Ishikawa (cell line): ENCODE results near the gene TKT.
A peak's percentile ranks its signal among the peaks of the same experiment; 100 is the strongest.

Experiments used
- CEBPB ChIP-seq: IDR thresholded peaks from 2 replicates; pipeline ENCODE4 v1.6.1; 2012
- CREB1 ChIP-seq: IDR thresholded peaks from 2 replicates; pipeline ENCODE4 v1.6.1; 2012; ENCODE audit warnings: low read depth
- EGR1 ChIP-seq: IDR thresholded peaks from 2 replicates; pipeline ENCODE4 v1.6.1; 2012
- EP300 ChIP-seq: IDR thresholded peaks from 2 replicates; pipeline ENCODE4 v1.6.1; 2012; ENCODE audit warnings: borderline replicate concordance
- FOXM1 ChIP-seq: IDR thresholded peaks from 2 replicates; pipeline ENCODE4 v1.6.1; 2012; ENCODE audit warnings: low read depth, borderline replicate concordance
- MAX ChIP-seq: IDR thresholded peaks from 2 replicates; pipeline ENCODE4 v1.6.1; 2012
- NFIC ChIP-seq: IDR thresholded peaks from 2 replicates; pipeline ENCODE4 v1.6.1; 2012
- RAD21 ChIP-seq: IDR thresholded peaks from 2 replicates; pipeline ENCODE4 v1.6.1; 2012; ENCODE audit warnings: low read depth
- REST ChIP-seq: IDR thresholded peaks from 2 replicates; pipeline ENCODE4 v1.6.1; 2012; ENCODE audit warnings: low read depth, mild to moderate bottlenecking
- TAF1 ChIP-seq: IDR thresholded peaks from 2 replicates; pipeline ENCODE4 v1.6.1; 2012; ENCODE audit warnings: low read depth, mild to moderate bottlenecking
- TCF12 ChIP-seq: IDR thresholded peaks from 2 replicates; pipeline ENCODE4 v1.6.1; 2012; ENCODE audit warnings: low read depth
- TEAD4 ChIP-seq: IDR thresholded peaks from 2 replicates; pipeline ENCODE4 v1.6.1; 2012
- USF1 ChIP-seq: IDR thresholded peaks from 2 replicates; pipeline ENCODE4 v1.6.1; 2012
- YY1 ChIP-seq: IDR thresholded peaks from 2 replicates; pipeline ENCODE4 v1.6.1; 2012; ENCODE audit warnings: low read depth
- ZBTB7A ChIP-seq: IDR thresholded peaks from 2 replicates; pipeline ENCODE4 v1.6.1; 2012; ENCODE audit warnings: low read depth

Gene TKT

GRCh38 chr3:53238886-53239285 lies 16.9 kb downstream of the TKT start:
- no peak for TF ChIP-seq RAD21
- TF ChIP-seq FOXM1, result no peak
- TF ChIP-seq ZBTB7A, result no peak
- no peak for TF ChIP-seq REST
- TF ChIP-seq EP300, result no peak
- TF ChIP-seq USF1, result no peak
- no peak for TF ChIP-seq MAX
- no peak for TF ChIP-seq EGR1
- no peak for TF ChIP-seq TCF12
- no peak for TF ChIP-seq TEAD4
- TF ChIP-seq NFIC, result no peak
- TF ChIP-seq CREB1, result no peak
- no peak for TF ChIP-seq TAF1
- TF ChIP-seq CEBPB, result no peak
- no peak for TF ChIP-seq YY1

GRCh38 chr3:53238051-53238850 lies 17.6 kb downstream of the TKT start:
- TF ChIP-seq RAD21 (no peak), YY1 (no peak), USF1 (peak; percentile 75), NFIC (peak; percentile 64), TEAD4 (no peak), EP300 (peak; percentile 28; the same call in 1 of the 2 replicates)

GRCh38 chr3:53236112-53236841 lies 19.5 kb downstream of the TKT start:
- TF ChIP-seq USF1 (0 out of 2 replicates have a peak, but pooled peaks have one; percentile 3), FOXM1 (no peak), RAD21 (no peak), YY1 (peak; percentile 48), TAF1 (no peak), EGR1 (no peak), CEBPB (no peak), EP300 (peak; percentile 73; the same call in 1 of the 2 replicates), CREB1 (no peak), MAX (peak; percentile 85), REST (no peak), NFIC (no peak), TCF12 (peak; percentile 48; the same call in 1 of the 2 replicates), ZBTB7A (peak; percentile 73), TEAD4 (0 out of 2 replicates have a peak, but pooled peaks have one; percentile 15)

GRCh38 chr3:53235545-53235944 lies 20.3 kb downstream of the TKT start:
- no peak for TF ChIP-seq ZBTB7A
- TF ChIP-seq NFIC, result no peak
- TF ChIP-seq YY1, result no peak
- TF ChIP-seq CEBPB, result no peak
- no peak for TF ChIP-seq CREB1
- no peak for TF ChIP-seq TCF12
- TF ChIP-seq RAD21, result no peak
- TF ChIP-seq TAF1, result no peak
- no peak for TF ChIP-seq TEAD4
- no peak for TF ChIP-seq REST
- TF ChIP-seq USF1, result no peak
- TF ChIP-seq FOXM1, result no peak
- no peak for TF ChIP-seq EGR1
- no peak for TF ChIP-seq MAX
